BJ (cell line): ENCODE data around the gene TTC21A. TPM values are rescaled to one million over a fixed set of nuclear protein-coding genes. Genes with fewer than 3 reads are reported as not detected.

ENCODE experiments used
- CTCF ChIA-PET: fragments of 350-600 bp; formaldehyde crosslinking; extraction: SDS; loops from one replicate; lab custom pipeline; 2021; ENCODE audit warnings: antibody characterized with exemption, inconsistent platforms; lab: Yijun Ruan, JAX
- POLR2A ChIA-PET: fragments of 300-600 bp; sonication (Branson Sonifier 250); formaldehyde crosslinking; extraction: SDS; loops from one replicate; lab custom pipeline; 2021; ENCODE audit warnings: antibody characterized with exemption; lab: Charles Lee
- DNase-seq: peaks from one replicate; pipeline ENCODE4 v3.0.0-alpha.2; 2011; ENCODE audit warnings: low read depth
- H3K27me3 ChIP-seq: 2 replicates; pipeline ENCODE4 v1.6.0; 2011; ENCODE audit warnings: low read length; ENCODE audit not compliant: control insufficient read depth, insufficient read depth
- H3K36me3 ChIP-seq: 2 replicates; pipeline ENCODE4 v1.5.1; 2011; ENCODE audit warnings: low read length; ENCODE audit not compliant: control insufficient read depth, insufficient read depth
- H3K4me3 ChIP-seq: 2 replicates; pipeline ENCODE4 v1.5.1; 2011; ENCODE audit warnings: low read depth, mild to moderate bottlenecking, control low read depth, low read length
- CTCF ChIP-seq: IDR thresholded peaks from 2 replicates; pipeline ENCODE4 v1.5.1; 2011; ENCODE audit warnings: low read depth, mild to moderate bottlenecking, control low read depth, inconsistent platforms, low read length, moderate library complexity; ENCODE audit not compliant: insufficient read depth
- polyA plus RNA-seq: library from polyadenylated mRNA; depleted of rRNA; stranded (reverse); fragments of >200 nt; gene quantifications from 2 replicates; pipeline ENCODE4 v1.2.3, GENCODE V29; 2011

Gene TTC21A
- polyA plus RNA-seq, 1 experiment, result 2.3 TPM

GRCh38 chr3:39065197-39065596, 42.3 kb upstream of the TTC21A start:
- no peaks in the 10 kb centered on the region for H3K27me3 ChIP-seq
- POLR2A ChIA-PET, result no interaction called here
- DNase-seq, result no peak
- TF ChIP-seq CTCF, result peak; percentile 55
- H3K36me3 ChIP-seq, result peaks cover 7% of the 10 kb centered on the region
- H3K4me3 ChIP-seq, result no peak overlapping the region
- CTCF ChIA-PET, result interaction anchor here (0.7 to 1.4 kb wide), 3 partner anchors 12 to 227 kb away, joined by 3 to 5 read pairs (median 4); no protein-coding TSS in a partner anchor

GRCh38 chr3:39067286-39067685, 40.2 kb upstream of the TTC21A start:
- H3K36me3 ChIP-seq, result peaks cover 7% of the 10 kb centered on the region
- ChIA-PET POLR2A (no interaction called here), CTCF (interaction anchor here (0.8 to 1.4 kb wide), 4 partner anchors 11 to 225 kb away, joined by 3 read pairs; no protein-coding TSS in a partner anchor)
- no peak overlapping the region for H3K4me3 ChIP-seq
- no peak for DNase-seq
- no peak for TF ChIP-seq CTCF
- H3K27me3 ChIP-seq, result no peaks in the 10 kb centered on the region

GRCh38 chr3:39068556-39068955, 38.9 kb upstream of the TTC21A start:
- no peak for TF ChIP-seq CTCF
- H3K36me3 ChIP-seq, result peaks cover 7% of the 10 kb centered on the region
- ChIA-PET POLR2A (no interaction called here), CTCF (interaction anchor here (0.7 to 1.4 kb wide), 2 partner anchors 13 to 220 kb away, joined by 3 read pairs; no protein-coding TSS in a partner anchor)
- no peak for DNase-seq
- H3K4me3 ChIP-seq, result no peak overlapping the region
- no peaks in the 10 kb centered on the region for H3K27me3 ChIP-seq

GRCh38 chr3:39075910-39076309, 31.6 kb upstream of the TTC21A start:
- no peak for DNase-seq
- H3K4me3 ChIP-seq, result no peak overlapping the region
- POLR2A ChIA-PET, result no interaction called here
- CTCF ChIA-PET, result interaction anchor here (1.9 kb wide), 2 partner anchors 10 to 12 kb away, joined by 4 to 6 read pairs; no protein-coding TSS in a partner anchor
- TF ChIP-seq CTCF, result no peak
- no peaks in the 10 kb centered on the region for H3K27me3 ChIP-seq
- peaks cover 6% of the 10 kb centered on the region for H3K36me3 ChIP-seq

GRCh38 chr3:39079530-39079929, 27.9 kb upstream of the TTC21A start:
- no peak for DNase-seq
- ChIA-PET POLR2A (interaction anchor here (0.6 kb wide), 1 partner anchor 196 kb away, joined by 5 read pairs; no protein-coding TSS in a partner anchor), CTCF (interaction anchor here (0.7 to 3.0 kb wide), 3 partner anchors 8 to 370 kb away, joined by 3 to 17 read pairs (median 3); no protein-coding TSS in a partner anchor)
- Histone ChIP-seq H3K36me3 (peaks cover 8% of the 10 kb centered on the region), H3K4me3 (no peak overlapping the region), H3K27me3 (no peaks in the 10 kb centered on the region)
- no peak for TF ChIP-seq CTCF
